GM23338 (cell line): ENCODE data around the gene C20orf173.

Experiments used
- CREB1 ChIP-seq: fragments of 250-450 bp; sonication (Bioruptor Pico); IDR thresholded peaks from 2 replicates; pipeline ENCODE4 v1.5.0; 2020; ENCODE audit warnings: low read depth, mild to moderate bottlenecking, moderate library complexity
- EZH2 ChIP-seq: fragments of 200-600 bp; sonication (generic); IDR thresholded peaks from one replicate; pipeline ENCODE4 v1.8.0; 2017; ENCODE audit warnings: antibody characterized with exemption, mild to moderate bottlenecking, low read depth; ENCODE audit not compliant: unreplicated experiment
- EZH2phosphoT487 ChIP-seq: fragments of 200-600 bp; sonication (generic); IDR thresholded peaks from one replicate; pipeline ENCODE4 v1.8.1; 2018; ENCODE audit warnings: antibody characterized with exemption; ENCODE audit not compliant: unreplicated experiment
- NANOG ChIP-seq: IDR thresholded peaks from 2 replicates; pipeline ENCODE4 v1.6.1; 2016; ENCODE audit warnings: antibody characterized with exemption, borderline replicate concordance
- POLR2AphosphoS5 ChIP-seq: IDR thresholded peaks from 2 replicates; pipeline ENCODE4 v1.6.1; 2016; ENCODE audit warnings: antibody characterized with exemption, low read depth
- STAT1 ChIP-seq: IDR thresholded peaks from one replicate; pipeline ENCODE4 v1.6.1; 2016; ENCODE audit warnings: antibody characterized with exemption; ENCODE audit not compliant: unreplicated experiment
- ZNF114 ChIP-seq: fragments of 250-450 bp; sonication (Bioruptor Pico); IDR thresholded peaks from 2 replicates; pipeline ENCODE4 v1.5.0; 2020; ENCODE audit warnings: mild to moderate bottlenecking, moderate library complexity
- TF ChIP-seq, protein P1 (sequence below), 2 experiments: fragments of 200-600 bp in 1 of 2; sonication (generic) in 1 of 2; conservative IDR thresholded peaks; 2 replicates each; pipeline versions ENCODE4 v1.5.1 to v1.6.1; 2016 to 2017; ENCODE audit warnings: antibody characterized with exemption in 2 of 2, low read depth in 2 of 2, mild to moderate bottlenecking in 2 of 2, moderate library complexity in 1 of 2
- TF ChIP-seq, protein P2 (sequence below): IDR thresholded peaks from one replicate; pipeline ENCODE4 v1.6.1; 2018; ENCODE audit warnings: antibody characterized with exemption; ENCODE audit not compliant: unreplicated experiment

DNA sequence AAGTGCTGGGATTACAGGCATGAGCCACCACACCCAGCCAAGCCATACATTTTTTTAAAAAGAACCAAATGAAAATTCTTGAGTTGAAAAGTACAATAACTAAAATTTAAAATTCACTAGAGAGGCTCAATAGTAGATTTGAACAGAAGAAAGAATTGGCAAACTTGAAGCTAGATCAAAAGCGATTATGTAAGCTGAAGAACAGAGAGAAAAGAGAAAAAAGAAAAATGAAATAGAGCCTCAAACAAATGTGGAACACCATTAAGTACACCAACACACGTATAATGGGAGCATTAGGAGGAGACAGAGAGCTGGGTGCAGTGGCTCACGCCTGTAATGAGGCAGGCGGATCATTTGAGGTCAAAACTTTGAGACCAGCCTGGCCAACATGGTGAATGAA, 43.4 kb upstream of the C20orf173 start:
- TF ChIP-seq, protein P1, sequence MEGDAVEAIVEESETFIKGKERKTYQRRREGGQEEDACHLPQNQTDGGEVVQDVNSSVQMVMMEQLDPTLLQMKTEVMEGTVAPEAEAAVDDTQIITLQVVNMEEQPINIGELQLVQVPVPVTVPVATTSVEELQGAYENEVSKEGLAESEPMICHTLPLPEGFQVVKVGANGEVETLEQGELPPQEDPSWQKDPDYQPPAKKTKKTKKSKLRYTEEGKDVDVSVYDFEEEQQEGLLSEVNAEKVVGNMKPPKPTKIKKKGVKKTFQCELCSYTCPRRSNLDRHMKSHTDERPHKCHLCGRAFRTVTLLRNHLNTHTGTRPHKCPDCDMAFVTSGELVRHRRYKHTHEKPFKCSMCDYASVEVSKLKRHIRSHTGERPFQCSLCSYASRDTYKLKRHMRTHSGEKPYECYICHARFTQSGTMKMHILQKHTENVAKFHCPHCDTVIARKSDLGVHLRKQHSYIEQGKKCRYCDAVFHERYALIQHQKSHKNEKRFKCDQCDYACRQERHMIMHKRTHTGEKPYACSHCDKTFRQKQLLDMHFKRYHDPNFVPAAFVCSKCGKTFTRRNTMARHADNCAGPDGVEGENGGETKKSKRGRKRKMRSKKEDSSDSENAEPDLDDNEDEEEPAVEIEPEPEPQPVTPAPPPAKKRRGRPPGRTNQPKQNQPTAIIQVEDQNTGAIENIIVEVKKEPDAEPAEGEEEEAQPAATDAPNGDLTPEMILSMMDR (conservative IDR thresholded peaks at IDR 0.05; ENCODE audit: low read depth in 2 of 2): no peak
- TF ChIP-seq EZH2: no peak
- no peak for TF ChIP-seq EZH2phosphoT487
- TF ChIP-seq POLR2AphosphoS5: no peak
- TF ChIP-seq, protein P2, sequence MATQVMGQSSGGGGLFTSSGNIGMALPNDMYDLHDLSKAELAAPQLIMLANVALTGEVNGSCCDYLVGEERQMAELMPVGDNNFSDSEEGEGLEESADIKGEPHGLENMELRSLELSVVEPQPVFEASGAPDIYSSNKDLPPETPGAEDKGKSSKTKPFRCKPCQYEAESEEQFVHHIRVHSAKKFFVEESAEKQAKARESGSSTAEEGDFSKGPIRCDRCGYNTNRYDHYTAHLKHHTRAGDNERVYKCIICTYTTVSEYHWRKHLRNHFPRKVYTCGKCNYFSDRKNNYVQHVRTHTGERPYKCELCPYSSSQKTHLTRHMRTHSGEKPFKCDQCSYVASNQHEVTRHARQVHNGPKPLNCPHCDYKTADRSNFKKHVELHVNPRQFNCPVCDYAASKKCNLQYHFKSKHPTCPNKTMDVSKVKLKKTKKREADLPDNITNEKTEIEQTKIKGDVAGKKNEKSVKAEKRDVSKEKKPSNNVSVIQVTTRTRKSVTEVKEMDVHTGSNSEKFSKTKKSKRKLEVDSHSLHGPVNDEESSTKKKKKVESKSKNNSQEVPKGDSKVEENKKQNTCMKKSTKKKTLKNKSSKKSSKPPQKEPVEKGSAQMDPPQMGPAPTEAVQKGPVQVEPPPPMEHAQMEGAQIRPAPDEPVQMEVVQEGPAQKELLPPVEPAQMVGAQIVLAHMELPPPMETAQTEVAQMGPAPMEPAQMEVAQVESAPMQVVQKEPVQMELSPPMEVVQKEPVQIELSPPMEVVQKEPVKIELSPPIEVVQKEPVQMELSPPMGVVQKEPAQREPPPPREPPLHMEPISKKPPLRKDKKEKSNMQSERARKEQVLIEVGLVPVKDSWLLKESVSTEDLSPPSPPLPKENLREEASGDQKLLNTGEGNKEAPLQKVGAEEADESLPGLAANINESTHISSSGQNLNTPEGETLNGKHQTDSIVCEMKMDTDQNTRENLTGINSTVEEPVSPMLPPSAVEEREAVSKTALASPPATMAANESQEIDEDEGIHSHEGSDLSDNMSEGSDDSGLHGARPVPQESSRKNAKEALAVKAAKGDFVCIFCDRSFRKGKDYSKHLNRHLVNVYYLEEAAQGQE: no peak
- TF ChIP-seq NANOG: no peak
- no peak for TF ChIP-seq STAT1
- TF ChIP-seq CREB1 (CRISPR knock-in tag): no peak
- no peak for TF ChIP-seq ZNF114
